ENCODE measurements around the gene BTBD19.
"Not testable (repeated sequence)": the region's sequence is repeated elsewhere in the genome, so short reads cannot be mapped to it uniquely, and the experiment has no call there.

BTBD19 gene

GRCh38 chr1:44820328-44821239, 12.3 kb downstream of the BTBD19 start:
- Histone ChIP-seq H3K9ac (ENCODE audit: insufficient read length, low read depth) (peak overlapping the region; percentile 91), H3K9me3 (ENCODE audit: insufficient read depth, low read length) (no peaks in the 10 kb centered on the region), H3K4me3 (ENCODE audit: insufficient read length, low read depth) (peak overlapping the region; percentile 46), H3K36me3 (ENCODE audit: insufficient read depth, insufficient read length, low read length) (peaks cover 4% of the 10 kb centered on the region), H3K27me3 (ENCODE audit: insufficient read depth, insufficient read length) (no peaks in the 10 kb centered on the region), H3K4me1 (ENCODE audit: insufficient read depth, insufficient read length) (peaks cover 4% of the 10 kb centered on the region)
- TF ChIP-seq ZNF274 (IDR thresholded peaks at IDR 0.05; ENCODE audit: low read depth, low read length) (no peak), YY1 (IDR thresholded peaks at IDR 0.05; ENCODE audit: insufficient read depth, insufficient read length) (no peak), SUZ12 (IDR thresholded peaks at IDR 0.05; ENCODE audit: extremely low read depth, insufficient read depth, insufficient read length) (no peak)
- DNase-seq (ENCODE audit: low read depth, low spot score): no peak

- Histone ChIP-seq H3K4me3 (ENCODE audit: insufficient read length, low read depth) (no peak overlapping the region), H3K36me3 (ENCODE audit: insufficient read depth, insufficient read length, low read length) (no peaks in the 10 kb centered on the region), H3K9me3 (ENCODE audit: insufficient read depth, low read length) (no peaks in the 10 kb centered on the region), H3K27me3 (ENCODE audit: insufficient read depth, insufficient read length) (no peaks in the 10 kb centered on the region), H3K4me1 (ENCODE audit: insufficient read depth, insufficient read length) (peaks cover 7% of the 10 kb centered on the region), H3K9ac (ENCODE audit: insufficient read length, low read depth) (peak overlapping the region; percentile 17)
- DNase-seq (ENCODE audit: low read depth, low spot score): no peak
- no peak for TF ChIP-seq ZNF274 (IDR thresholded peaks at IDR 0.05; ENCODE audit: low read depth, low read length)
- TF ChIP-seq SUZ12 (IDR thresholded peaks at IDR 0.05; ENCODE audit: extremely low read depth, insufficient read depth, insufficient read length): no peak
- no peak for TF ChIP-seq YY1 (IDR thresholded peaks at IDR 0.05; ENCODE audit: insufficient read depth, insufficient read length)
Observed at GRCh38 chr1:44821240-44821715, 13.0 kb downstream of the BTBD19 start.

GRCh38 chr1:44822131-44822701, 13.9 kb downstream of the BTBD19 start:
- H3K4me1 ChIP-seq (ENCODE audit: insufficient read depth, insufficient read length): peaks cover 16% of the 10 kb centered on the region
- H3K9ac ChIP-seq (ENCODE audit: insufficient read length, low read depth): peak overlapping the region; percentile 24
- H3K9me3 ChIP-seq (ENCODE audit: insufficient read depth, low read length): no peaks in the 10 kb centered on the region
- TF ChIP-seq YY1 (IDR thresholded peaks at IDR 0.05; ENCODE audit: insufficient read depth, insufficient read length) (no peak), SUZ12 (IDR thresholded peaks at IDR 0.05; ENCODE audit: extremely low read depth, insufficient read depth, insufficient read length) (no peak)
- H3K36me3 ChIP-seq (ENCODE audit: insufficient read depth, insufficient read length, low read length): no peaks in the 10 kb centered on the region
- no peak for DNase-seq (ENCODE audit: low read depth, low spot score)
- H3K27me3 ChIP-seq (ENCODE audit: insufficient read depth, insufficient read length): no peaks in the 10 kb centered on the region
- no peak overlapping the region for H3K4me3 ChIP-seq (ENCODE audit: insufficient read length, low read depth)

GRCh38 chr1:44822981-44823451, 14.7 kb downstream of the BTBD19 start:
- DNase-seq (ENCODE audit: low read depth, low spot score): no peak
- TF ChIP-seq SUZ12 (IDR thresholded peaks at IDR 0.05; ENCODE audit: extremely low read depth, insufficient read depth, insufficient read length): no peak
- no peak for TF ChIP-seq ZNF274 (IDR thresholded peaks at IDR 0.05; ENCODE audit: low read depth, low read length)
- TF ChIP-seq YY1 (IDR thresholded peaks at IDR 0.05; ENCODE audit: insufficient read depth, insufficient read length): no peak
- Histone ChIP-seq H3K27me3 (ENCODE audit: insufficient read depth, insufficient read length) (no peaks in the 10 kb centered on the region), H3K9ac (ENCODE audit: insufficient read length, low read depth) (no peak overlapping the region), H3K4me3 (ENCODE audit: insufficient read length, low read depth) (no peak overlapping the region), H3K9me3 (ENCODE audit: insufficient read depth, low read length) (no peaks in the 10 kb centered on the region), H3K36me3 (ENCODE audit: insufficient read depth, insufficient read length, low read length) (no peaks in the 10 kb centered on the region), H3K4me1 (ENCODE audit: insufficient read depth, insufficient read length) (peaks cover 20% of the 10 kb centered on the region)

GRCh38 chr1:44824392-44824791, 16.1 kb downstream of the BTBD19 start:
- not testable (repeated sequence) for H3K4me3 ChIP-seq (ENCODE audit: insufficient read length, low read depth); H3K27me3 ChIP-seq (ENCODE audit: insufficient read depth, insufficient read length); H3K36me3 ChIP-seq (ENCODE audit: insufficient read depth, insufficient read length, low read length); H3K9ac ChIP-seq (ENCODE audit: insufficient read length, low read depth); H3K9me3 ChIP-seq (ENCODE audit: insufficient read depth, low read length); DNase-seq (ENCODE audit: low read depth, low spot score)
- H3K4me1 ChIP-seq (ENCODE audit: insufficient read depth, insufficient read length): peaks cover 24% of the 10 kb centered on the region

- H3K9me3 ChIP-seq (ENCODE audit: insufficient read depth, low read length): no peaks in the 10 kb centered on the region
- no peak for TF ChIP-seq ZNF274 (IDR thresholded peaks at IDR 0.05; ENCODE audit: low read depth, low read length)
- H3K27me3 ChIP-seq (ENCODE audit: insufficient read depth, insufficient read length): no peaks in the 10 kb centered on the region
- peaks cover 33% of the 10 kb centered on the region for H3K4me1 ChIP-seq (ENCODE audit: insufficient read depth, insufficient read length)
- H3K36me3 ChIP-seq (ENCODE audit: insufficient read depth, insufficient read length, low read length): peaks cover 6% of the 10 kb centered on the region
- peak overlapping the region; percentile 54 for H3K9ac ChIP-seq (ENCODE audit: insufficient read length, low read depth)
- H3K4me3 ChIP-seq (ENCODE audit: insufficient read length, low read depth): no peak overlapping the region
- DNase-seq (ENCODE audit: low read depth, low spot score): no peak
Observed at GRCh38 chr1:44826375-44827196, 18.3 kb downstream of the BTBD19 start.
